Esophagus muscularis mucosa (tissue), 3 donors: ENCODE data around the gene NANS.

Experiments
- POLR2A ChIP-seq: fragments of 450-650 bp; IDR thresholded peaks from one replicate; pipeline ENCODE4 v1.6.1; 2017; ENCODE audit warnings: antibody characterized with exemption, moderate library complexity, mild to moderate bottlenecking, low read depth
- POLR2AphosphoS5 ChIP-seq, 2 donors: sonication (generic); formaldehyde crosslinking; IDR thresholded peaks; one replicate each; pipeline ENCODE4 v1.6.1; 2017; ENCODE audit warnings: antibody characterized with exemption in 2 of 2
- TF ChIP-seq, protein P1 (sequence below), 3 experiments: fragments of 200-600 bp in 2 of 3; fragments of 450-650 bp in 1 of 3; sonication (generic) in 2 of 3; IDR thresholded peaks; one replicate each; pipeline ENCODE4 v1.5.1; 2017 to 2019; ENCODE audit warnings: antibody characterized with exemption in 3 of 3, mild to moderate bottlenecking in 2 of 3, moderate library complexity in 1 of 3

GRCh38 chr9:98008764-98009163 is 47.8 kb upstream of the NANS start:
- TF ChIP-seq, protein P1, sequence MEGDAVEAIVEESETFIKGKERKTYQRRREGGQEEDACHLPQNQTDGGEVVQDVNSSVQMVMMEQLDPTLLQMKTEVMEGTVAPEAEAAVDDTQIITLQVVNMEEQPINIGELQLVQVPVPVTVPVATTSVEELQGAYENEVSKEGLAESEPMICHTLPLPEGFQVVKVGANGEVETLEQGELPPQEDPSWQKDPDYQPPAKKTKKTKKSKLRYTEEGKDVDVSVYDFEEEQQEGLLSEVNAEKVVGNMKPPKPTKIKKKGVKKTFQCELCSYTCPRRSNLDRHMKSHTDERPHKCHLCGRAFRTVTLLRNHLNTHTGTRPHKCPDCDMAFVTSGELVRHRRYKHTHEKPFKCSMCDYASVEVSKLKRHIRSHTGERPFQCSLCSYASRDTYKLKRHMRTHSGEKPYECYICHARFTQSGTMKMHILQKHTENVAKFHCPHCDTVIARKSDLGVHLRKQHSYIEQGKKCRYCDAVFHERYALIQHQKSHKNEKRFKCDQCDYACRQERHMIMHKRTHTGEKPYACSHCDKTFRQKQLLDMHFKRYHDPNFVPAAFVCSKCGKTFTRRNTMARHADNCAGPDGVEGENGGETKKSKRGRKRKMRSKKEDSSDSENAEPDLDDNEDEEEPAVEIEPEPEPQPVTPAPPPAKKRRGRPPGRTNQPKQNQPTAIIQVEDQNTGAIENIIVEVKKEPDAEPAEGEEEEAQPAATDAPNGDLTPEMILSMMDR (IDR thresholded peaks at IDR 0.05): no peak
- no peak for TF ChIP-seq POLR2AphosphoS5 (IDR thresholded peaks at IDR 0.05)
- no peak for TF ChIP-seq POLR2A
